ENCODE data around the gene VWA5A. TPM values are rescaled to one million over a fixed set of nuclear protein-coding genes. Genes with fewer than 3 reads are reported as not detected.

Gene VWA5A, protein sequence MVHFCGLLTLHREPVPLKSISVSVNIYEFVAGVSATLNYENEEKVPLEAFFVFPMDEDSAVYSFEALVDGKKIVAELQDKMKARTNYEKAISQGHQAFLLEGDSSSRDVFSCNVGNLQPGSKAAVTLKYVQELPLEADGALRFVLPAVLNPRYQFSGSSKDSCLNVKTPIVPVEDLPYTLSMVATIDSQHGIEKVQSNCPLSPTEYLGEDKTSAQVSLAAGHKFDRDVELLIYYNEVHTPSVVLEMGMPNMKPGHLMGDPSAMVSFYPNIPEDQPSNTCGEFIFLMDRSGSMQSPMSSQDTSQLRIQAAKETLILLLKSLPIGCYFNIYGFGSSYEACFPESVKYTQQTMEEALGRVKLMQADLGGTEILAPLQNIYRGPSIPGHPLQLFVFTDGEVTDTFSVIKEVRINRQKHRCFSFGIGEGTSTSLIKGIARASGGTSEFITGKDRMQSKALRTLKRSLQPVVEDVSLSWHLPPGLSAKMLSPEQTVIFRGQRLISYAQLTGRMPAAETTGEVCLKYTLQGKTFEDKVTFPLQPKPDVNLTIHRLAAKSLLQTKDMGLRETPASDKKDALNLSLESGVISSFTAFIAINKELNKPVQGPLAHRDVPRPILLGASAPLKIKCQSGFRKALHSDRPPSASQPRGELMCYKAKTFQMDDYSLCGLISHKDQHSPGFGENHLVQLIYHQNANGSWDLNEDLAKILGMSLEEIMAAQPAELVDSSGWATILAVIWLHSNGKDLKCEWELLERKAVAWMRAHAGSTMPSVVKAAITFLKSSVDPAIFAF
- total RNA-seq: 1 to 10 TPM; 8.6 to 9.3 TPM

DNA sequence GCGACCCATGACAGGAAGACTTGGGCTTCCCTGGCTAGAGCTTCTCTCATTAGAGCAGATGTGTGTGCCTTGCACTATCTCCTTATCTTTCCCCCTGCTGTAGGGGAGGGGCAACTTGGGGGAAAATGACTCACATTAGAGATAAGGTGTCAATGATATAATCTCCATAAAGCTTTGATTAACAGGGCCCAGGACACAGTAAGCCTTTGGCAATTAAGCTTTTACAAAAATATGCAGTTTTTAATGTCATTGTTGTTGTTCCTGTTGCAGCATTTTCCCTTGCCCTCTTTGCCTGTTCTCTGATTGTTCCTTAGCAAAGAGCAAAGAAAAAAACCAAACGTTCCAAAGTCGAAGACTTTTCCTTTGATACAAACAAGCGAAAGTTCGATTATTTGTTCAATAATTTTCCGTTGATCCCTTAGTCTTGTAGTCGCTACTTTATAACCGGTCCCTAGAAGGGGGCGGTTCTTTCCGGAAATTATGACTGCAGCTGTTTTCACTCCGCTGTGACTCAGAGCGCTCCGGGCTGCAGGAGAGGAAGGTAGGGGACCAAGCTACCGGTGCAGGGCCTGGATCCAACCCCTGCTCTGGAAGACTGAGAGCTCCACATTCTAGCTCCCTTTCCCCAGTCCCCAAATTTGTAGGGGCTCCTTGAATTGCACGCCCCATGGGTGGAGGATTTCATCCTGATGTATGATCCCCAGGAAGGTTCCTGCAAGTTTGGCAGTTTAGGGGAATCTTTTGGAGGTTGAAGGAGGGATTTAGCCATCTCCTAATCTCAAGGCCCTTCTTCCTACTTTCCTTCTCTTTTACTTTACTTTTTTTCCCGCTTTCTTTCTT is at the start of gene VWA5A:
VWA5A (plus strand) TSS at position 509 of the 840 bp plus-strand sequence. CDS start 2,062 bp downstream, outside the sequence.

DNA sequence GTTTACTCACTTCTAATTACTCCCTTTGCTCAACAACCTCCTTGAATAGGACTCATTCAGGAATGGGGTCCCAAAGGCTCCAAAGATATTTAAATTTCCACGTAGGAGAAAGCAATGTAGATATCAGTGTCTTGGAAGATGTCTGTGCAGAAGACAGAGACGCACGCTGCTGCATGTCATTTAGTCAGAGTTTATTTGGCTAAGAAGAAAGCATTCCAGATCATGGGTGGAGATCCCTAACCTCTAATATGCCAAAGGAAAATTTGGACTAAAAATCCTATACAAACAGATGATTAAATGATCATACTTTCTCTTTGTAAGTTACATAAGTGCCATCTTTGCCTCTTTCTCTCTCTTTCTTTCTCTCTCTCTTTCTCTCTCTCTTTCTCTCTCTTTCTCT is 67.8 kb downstream of the VWA5A start, which contains the start of gene OR10D3:
OR10D3 (plus strand) TSS at position 278 of the 400 bp plus-strand sequence. CDS start 1,925 bp downstream, outside the sequence.

Other genes starting within 250 kb of the VWA5A start
- gene TMEM225, start 229.8 kb upstream of the VWA5A start, total RNA-seq: not detected
- gene OR8D4, start 213.3 kb upstream of the VWA5A start, total RNA-seq: not detected
- gene OR4D5, start 175.8 kb upstream of the VWA5A start, total RNA-seq: not detected
- gene OR6T1, start 171.6 kb upstream of the VWA5A start, total RNA-seq: not detected
- gene OR10S1, start 137.7 kb upstream of the VWA5A start, total RNA-seq: not detected
- gene OR10G6, start 120.3 kb upstream of the VWA5A start, total RNA-seq: not detected
- not detected for gene OR10G4, start 102.5 kb upstream of the VWA5A start, total RNA-seq
- gene OR10G9, start 92.4 kb upstream of the VWA5A start, total RNA-seq: not detected
- not detected for gene OR10G8, start 88.7 kb upstream of the VWA5A start, total RNA-seq
- not detected for gene OR10G7, start 74.1 kb upstream of the VWA5A start, total RNA-seq
- gene OR10D3, start 67.9 kb downstream of the VWA5A start, total RNA-seq: not detected
- gene OR8G1, start 125.6 kb downstream of the VWA5A start, total RNA-seq: under 1 TPM in 1 of 2 donors, not detected in 1; under 0.01 TPM
- gene OR8G5, start 140.9 kb downstream of the VWA5A start, total RNA-seq: not detected
- not detected for gene OR8D1, start 198.5 kb downstream of the VWA5A start, total RNA-seq
- gene OR8D2, start 204.7 kb downstream of the VWA5A start, total RNA-seq: not detected